Stimulated activated CD4-positive, alpha-beta T cell treated with anti-CD3 and anti-CD28 coated beads, Interleukin-1b, Interleukin-23, amount 100 ng/mL, for 1 hour (primary cell): ENCODE results near the gene EIPR1.
"Not testable (repeated sequence)": the region's sequence is repeated elsewhere in the genome, so short reads cannot be mapped to it uniquely, and the experiment has no call there.

Source experiments
- DNase-seq, 2 donors: peaks; one replicate each; pipeline ENCODE4 v3.0.0-alpha.2; 2020; ENCODE audit warnings: low read depth in 2 of 2

Gene EIPR1

DNA sequence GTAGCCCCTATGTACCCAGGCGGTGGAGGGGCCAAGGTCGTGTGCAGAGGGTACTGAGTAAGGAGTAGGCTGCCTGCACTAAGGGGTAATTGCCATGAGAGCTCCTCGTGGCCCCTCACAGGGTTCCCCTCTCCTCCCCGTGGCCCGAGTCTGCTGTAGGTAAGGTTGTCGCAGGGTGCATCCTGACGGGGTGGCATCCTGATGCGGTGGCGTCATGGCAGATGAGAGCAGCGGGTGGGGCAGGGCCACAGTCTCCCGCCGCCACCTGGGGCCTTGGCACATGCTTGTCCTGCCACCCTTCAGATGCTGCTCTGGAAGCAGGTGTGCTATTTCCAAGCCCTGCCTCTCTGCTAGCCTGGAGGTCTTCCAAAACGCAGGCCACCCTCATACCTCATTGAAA, 89.7 kb downstream of the EIPR1 start:
- no peak for DNase-seq

DNA sequence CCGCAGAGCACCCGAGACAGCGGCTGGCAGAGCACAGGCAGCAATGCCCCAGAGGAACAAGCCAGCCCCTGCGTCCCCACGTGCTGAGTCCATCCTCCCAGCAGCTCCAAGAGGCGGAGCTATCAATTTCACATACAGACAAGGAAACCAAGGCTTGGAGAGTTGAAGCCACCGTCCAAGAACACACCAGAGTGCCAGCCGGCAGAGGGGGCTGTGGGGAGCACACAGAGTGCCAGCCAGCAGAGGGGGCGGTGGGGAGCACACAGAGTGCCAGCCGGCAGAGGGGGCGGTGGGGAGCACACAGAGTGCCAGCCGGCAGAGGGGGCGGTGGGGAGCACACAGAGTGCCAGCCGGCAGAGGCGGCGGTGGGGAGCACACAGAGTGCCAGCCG, 91.0 kb downstream of the EIPR1 start:
- not testable (repeated sequence) for DNase-seq

DNA sequence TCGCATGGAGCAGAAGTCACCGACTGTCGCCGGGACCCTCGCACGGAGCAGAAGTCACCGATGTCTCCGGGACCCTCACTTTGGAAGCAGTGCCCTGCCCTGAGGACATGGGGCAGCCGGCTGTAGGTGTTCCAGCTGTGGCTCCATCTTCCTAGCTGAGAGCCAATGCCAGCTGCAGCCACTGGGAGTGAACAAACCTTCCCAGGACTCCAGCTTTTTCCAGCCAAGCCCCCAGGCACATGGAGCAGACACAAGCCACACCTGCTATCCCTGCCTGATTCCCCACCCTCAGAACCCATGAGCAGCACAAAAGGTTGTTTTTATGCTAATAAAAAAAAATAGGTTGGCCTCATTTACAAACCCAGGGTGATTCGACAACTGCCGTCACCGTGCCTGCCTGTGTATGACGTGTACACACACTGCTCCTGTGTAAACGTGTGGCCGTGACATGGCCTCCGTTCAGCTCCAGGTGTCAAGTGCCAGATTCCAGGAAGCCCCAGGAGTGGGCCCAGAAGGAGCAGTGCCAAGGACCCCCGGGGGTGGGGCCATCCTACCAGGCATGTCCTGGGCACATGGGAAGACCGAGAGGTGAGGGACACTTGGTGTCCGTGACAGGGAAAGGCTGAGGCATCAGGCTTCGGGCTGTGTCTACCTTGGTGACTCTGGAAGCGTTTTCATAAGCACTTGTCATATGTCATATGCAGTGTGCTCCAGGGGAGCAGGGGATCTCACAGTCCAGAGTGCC, 91.5 kb downstream of the EIPR1 start:
- DNase-seq, result no peak

DNA sequence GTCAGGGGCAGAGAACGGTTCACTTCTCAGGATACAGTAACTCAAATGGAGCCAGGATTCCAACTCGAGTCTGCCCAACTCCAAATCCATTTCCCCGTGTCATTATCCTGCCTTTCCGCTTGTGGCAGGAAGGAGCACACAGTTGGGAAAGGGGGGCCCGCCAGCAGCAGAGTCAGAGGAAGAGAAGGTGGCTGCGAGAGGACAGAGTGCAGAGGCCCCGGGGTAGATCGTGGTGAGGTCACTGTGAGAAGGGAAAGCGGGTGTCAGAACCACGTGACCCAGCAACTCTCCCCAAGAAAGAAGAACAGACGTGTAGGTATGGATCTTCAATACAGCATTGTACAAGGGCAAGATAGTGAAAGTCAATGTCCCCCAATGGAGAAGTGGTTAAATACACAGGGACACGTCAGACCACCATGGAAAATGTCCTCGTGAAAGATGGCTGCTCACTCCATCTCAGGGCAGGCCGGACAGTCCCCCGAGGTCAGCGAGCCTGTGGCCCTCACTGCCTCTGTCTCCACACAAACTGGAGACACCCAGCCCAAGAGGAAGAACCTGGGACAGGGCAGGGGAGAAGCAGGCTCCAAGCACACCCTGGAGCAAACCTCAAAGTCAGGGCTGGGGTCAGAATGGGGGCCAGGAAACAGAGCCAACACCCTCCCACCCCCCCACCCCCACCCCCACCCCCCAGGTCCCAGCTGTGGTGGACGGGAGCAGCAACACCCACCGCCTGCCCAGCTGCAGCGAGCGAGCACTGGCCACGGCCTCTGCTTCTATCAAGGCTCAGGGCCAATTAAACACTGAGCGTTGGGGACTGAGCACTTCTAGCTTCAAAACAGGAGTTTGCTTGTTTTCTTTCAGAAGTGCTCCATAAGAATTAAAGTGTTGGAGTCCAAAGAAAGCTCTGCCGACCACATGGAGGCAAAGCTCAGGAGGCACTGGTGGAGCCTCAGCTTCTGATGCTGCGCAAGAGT, 92.7 kb downstream of the EIPR1 start:
- no peak for DNase-seq

DNA sequence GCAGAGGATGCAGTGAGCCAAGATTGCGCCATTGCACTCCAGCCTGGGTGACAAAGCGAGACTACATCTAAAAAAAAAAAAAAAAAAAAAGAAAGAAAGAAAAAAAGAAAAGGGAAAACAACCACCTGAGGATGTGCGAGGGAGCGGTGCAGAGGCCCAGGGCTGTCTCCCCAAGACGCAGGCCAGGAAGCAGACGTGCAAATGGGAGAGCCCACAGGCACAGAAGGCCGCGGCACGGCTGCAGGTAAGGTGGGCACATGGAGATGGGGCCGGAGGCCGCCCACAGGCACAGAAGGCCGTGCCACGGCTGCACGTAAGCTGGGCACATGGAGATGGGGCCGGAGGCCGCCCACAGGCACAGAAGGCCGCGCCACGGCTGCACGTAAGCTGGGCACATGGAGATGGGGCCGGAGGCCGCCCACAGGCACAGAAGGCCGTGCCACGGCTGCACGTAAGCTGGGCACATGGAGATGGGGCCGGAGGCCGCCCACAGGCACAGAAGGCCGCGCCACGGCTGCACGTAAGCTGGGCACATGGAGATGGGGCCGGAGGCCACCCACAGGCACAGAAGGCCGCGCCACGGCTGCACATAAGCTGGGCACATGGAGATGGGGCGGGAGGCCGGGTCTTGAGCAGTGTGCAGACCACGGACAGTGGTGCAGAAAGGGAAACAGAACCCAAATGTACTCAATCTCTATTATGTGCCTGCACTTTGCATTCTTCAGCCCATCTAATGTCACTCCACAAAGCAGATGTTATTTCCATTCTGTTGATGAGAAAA, 93.6 kb downstream of the EIPR1 start:
- DNase-seq, result not testable (repeated sequence)

DNA sequence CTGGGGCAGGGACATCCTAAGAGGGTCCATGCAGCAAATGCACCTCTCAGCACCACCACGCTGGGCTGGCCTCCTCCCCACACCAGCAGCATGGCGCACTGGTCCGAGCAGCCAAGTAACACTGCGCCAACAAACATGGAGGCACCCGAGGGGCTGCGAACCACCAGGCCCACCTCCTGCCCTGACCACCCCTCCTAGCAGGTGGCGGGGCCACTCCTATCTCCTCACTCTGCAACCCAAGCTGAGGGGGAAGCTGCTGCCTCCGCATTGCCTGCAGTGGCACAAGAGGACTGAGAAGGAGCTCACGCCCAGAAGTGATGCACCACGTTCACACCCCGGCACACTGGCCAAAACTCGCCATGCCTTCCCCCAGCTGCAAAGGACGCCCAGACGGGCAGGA, 94.4 kb downstream of the EIPR1 start:
- no peak for DNase-seq

DNA sequence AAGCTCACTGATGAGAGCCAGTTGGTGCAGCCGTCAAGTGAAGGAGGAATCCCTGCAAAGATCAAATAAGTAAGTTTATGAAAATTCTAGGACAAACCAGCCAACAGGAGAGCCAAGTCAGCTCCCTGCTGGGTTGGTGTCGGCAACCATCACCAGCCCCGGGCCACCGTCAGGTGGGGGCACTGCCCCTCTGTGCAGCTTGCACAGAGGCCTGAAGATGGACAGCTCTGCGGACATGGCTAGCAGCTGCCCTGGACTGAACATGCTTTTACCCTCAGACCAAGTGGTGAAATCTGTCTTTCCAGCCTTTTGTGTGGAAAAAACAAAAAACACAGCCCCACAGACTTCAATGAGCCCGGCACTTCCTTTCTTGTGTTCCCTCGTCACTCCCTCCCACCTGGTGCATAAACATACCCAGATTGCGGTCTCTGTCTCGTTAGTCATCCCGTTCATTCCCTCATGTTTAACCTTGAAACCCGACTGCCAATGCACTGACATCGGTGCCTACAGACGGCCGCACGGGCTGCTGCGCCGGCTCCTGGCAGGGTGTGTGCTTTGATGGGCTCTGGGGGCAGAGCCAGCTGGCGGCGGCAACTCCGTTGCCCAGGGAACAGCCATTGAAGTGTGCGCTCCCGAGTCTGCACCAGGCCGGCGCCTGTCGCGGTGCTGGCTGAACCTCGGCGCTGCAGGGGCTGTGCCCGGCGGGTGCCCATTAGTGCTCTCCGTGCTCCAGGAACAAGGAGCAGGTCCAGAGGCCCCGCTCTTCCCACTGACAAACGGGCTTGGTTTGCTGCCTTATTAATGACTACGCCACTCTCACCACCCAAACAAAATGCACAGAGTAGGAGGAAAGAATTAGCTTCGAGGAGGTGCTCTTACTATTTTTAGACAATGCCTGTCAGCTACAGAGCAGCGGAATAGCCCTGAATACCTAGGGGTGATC, 95.3 kb downstream of the EIPR1 start:
- no peak for DNase-seq

DNA sequence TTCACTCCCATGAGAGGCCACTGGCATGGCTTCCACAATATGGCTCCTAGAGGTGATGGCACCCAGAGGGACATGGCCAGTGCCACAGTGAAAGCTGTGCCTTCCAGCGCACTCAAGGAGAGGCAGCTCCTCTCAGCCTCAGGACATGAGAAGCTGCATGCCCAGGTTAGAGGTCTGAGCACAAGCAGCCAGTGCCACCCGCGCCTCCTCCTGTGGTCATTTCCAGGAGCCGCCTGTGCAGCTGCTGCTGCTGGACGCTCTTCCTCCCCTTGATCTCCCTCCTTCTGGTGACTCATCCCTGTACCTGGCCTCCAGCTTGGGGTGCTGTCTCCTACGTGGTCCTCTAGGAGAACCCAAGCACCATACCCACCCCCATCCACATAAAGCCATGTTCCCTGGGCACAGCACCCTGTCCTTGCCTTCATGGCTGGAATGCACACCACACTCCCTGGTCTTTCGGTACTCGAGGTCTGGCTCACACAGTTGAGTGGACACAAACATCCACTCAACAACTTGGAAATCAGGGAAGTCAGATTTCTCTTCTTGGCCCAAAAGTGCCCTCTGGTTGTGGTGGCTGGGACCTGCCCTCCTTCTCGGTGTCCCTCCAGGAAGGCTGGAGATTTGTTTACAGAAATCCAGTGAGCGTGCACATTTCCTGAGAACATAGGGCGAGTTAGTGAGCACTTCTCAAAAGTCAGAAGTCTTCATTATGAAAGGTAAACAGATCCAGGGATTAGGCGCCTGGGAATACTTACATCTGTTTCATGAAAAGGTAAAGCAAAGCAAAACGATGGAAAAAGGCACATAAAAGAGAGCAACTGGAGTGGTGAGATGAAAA, 96.7 kb downstream of the EIPR1 start:
- no peak for DNase-seq

DNA sequence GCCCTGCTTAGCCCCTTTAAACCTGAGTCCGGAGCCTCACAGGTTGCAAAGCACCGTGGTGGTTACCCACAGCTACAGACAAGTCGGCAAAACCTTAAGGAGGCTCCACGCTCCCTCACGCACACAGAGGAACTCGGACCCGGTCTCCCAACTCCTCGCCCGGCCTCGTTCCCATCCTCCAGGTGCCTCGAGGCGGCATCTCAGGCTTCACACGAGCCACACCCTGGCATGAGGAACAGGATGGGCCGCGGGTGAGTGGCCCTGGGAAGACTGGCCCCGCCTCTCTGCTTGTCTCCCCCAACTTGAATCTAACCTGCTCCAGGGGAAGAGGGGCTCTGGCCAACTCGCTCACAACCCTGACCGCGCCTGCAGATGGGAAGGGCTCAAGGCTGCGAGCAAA, 97.4 kb downstream of the EIPR1 start:
- no peak for DNase-seq

DNA sequence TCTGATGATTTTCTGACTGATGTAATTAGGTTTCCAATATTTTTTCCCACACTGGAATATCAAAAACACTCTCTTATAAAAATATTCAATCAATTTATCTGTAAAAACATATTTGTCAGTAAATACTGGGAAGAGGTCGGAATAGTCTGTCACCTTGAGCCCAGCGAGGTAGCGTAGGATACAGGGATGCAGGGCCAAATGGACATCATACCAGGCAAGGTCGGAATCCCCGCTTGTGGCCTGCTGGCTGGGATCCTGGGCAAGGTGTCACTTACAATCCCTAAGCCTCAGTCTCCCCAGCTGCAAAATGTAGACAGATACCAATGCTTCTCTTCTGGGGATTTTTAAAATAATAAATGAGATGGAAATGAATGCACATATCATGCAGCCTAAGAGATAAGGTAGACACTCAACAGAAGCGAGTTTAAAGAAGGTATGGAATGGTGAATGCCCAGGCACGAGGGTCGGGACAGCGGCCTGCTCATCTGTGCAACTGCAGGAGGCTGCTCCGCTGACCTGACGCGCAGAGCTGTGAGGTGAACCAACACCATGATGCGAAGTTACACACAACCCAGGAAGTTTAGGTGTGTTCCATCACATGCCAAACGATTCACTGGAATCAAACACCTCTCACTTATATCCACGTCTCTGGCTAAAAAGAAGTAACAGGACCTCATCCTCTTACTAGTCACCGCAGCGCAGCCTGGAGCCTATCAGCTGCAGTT, 98.2 kb downstream of the EIPR1 start:
- DNase-seq, result no peak

DNA sequence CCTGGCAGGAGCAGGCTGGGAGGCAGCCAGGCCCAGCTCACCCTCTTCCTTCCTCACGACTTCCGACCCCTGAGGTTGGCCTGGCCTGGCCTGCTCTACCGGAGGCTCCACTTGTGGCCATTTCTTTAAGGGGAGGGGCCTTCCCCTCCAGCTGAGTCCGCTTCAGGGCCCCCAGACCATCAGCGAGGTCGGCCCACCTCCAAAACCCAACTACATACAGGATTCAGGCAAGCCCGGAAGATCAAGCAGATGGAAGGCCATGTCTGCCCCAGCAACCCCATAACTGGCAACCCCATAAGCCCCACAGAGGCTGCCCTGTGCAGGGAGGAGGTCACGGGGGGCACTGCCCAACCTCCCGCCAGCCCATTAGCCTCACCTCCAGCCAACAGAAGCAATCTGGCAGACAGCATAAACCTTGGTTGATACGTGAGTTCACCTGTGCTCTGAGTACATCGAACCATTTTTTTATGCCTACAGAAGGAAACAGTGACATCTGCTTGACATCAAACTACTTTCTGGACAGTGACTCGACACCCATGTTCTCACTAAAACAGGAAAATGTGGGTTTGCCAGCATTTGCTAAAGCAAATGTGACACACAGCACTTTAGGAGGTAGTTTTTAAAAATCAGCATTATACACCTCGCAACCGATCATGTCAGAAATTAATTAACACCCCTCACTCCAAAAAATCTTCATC, 98.9 kb downstream of the EIPR1 start:
- no peak for DNase-seq

DNA sequence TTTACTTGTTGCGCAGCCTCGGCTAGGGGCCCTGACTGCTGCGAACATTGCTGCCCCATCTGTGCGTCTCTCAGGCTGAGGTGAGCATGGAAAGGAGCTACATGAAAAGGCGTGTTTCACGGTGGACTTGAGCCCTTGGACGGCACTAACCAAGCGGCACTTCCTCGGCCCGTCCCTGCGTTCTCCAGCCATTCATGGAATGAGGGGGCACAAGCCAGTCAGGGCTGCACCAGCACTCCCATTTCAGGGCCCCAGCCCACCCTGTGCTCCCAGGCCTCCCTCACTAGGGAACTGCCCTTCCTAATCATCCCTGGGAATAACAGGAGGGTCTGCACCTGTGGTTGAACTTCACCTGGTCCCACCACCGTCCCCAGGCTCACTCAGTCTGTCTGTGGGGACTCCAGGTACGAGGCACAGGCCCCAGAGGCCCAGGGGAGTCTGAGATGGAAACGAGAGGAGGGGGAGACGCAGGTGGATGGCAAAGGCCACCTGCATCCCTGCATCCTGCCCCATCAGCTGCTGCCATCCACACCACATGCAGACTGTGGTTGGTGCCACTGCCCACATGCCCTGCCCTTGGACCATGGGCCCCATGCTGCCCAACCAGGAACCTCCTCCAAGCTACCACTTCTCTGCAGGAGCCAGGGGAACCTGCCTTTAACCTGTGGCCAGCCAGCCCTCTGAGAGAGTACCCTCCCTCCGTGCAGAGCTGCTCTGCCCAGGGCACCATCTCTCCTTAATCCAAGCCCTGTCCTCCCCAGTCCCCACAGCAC, 99.7 kb downstream of the EIPR1 start:
- DNase-seq, result no peak

DNA sequence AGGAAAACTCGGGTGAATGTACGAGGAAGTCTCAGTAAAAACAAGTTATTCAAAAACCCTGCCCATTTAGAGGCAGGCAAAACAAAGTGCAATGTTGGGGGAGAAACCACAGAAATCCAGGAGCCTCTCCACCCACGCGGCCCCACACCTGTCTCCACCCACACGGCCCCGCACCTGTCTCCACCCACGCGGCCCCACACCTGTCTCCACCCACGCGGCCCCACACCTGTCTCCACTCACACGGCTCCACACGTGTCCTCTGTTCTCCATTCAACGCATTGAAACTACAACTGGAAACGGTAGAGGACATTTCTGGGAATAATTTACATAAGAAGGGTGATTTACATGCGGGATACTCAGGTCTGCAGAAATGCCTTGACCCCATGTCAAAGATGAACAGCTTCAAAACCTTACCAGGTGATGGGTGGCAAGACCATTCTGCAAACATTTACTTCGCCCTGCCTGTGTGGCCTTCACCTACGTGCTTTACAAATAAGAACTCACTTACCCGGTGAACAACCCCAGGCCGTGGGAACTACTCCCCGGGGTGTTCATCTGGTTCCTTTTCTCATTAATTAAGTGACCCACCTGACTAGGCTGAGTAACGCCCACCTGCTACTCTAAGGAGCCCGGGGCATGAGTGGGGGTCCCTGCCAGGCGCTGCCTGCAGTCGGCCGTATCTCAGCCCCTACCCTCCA, 100.4 kb downstream of the EIPR1 start:
- DNase-seq, result no peak

DNA sequence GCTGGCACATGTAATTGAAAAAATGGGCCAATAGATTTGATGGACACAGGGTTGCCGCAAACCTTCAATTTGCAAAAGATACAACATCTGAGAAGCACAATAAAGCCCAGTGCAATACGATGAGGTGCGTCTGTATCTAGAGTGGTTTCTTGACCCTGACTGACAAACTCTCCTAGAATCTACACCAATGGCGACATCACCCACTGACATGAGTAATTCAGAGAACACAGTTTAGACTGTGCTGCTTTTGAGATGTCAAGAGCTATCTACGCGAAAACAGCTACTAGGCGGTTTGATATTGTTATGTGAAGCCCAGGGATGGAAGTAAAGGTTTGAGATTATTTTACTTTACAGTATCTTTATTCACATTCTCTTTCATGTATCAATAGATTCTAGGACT, 104.9 kb downstream of the EIPR1 start:
- no peak for DNase-seq

DNA sequence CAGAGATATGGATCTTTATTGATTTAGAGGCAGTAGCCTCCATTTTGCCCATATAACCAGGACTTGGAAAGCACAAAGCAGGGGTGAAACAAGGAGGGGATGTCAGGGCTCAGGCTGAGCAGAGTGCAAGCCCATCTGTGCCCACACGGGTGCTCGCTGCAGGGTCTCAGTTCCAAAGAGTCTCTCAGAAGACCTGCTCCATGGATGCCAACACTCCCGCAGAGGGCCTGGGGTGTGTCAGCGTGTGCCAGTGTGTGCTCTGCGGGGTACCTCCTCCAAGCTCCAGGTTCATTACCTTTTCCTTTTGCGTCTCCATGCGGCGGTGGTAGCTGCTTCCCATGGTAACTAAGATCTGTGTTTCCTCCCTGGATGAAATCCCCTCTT, 107.5 kb downstream of the EIPR1 start:
- DNase-seq, result no peak

DNA sequence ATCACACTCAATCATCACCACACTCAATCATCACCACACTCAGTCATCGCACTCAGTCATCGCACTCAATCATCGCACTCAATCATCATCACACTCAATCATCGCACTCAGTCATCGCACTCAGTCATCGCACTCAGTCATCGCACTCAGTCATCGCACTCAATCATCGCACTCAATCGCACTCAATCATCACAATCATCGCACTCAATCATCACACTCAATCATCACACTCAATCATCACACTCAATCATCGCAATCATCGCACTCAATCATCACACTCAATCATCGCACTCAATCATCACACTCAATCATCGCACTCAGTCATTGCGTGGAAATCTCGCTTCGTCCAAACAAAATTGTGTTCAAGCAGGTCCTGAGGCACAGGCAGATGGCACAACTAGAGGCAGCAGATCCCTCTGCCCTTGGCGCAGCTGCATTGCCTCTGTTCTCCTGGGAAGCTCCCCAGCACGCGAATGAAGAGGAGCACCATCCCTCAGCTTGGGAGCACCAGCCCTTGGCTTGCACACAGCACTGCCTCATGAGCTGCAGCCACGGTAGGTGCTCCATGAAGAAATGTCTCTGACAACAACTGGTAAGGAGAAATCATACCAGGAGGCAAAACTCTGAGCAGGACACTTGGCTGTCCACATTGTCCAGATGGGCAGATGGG, 108.1 kb downstream of the EIPR1 start:
- DNase-seq, result no peak

DNA sequence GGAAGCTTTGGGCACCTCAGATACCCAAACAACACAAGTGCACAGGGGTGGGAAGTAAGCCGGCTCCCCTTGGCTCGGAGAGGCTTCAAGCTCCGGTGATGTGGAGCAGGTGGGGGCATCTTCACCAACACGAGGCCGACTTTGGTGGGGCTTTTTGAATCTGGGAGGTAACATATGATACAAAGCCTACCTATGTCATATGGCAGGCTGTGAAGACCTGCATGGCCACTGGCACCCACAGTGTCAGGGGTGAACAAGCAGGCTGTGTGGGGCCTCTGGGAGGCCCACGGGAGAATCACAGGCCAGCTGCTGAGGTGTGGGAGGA, 109.0 kb downstream of the EIPR1 start:
- DNase-seq, result no peak
